Spleen (tissue), 3 donors: ENCODE data around the gene TRAPPC12.

Experiments
- POLR2A ChIP-seq, 3 donors: fragments of 450-650 bp; IDR thresholded peaks; one replicate each; pipeline ENCODE4 v1.5.1; 2017; ENCODE audit warnings: antibody characterized with exemption in 3 of 3, mild to moderate bottlenecking in 1 of 3
- POLR2AphosphoS5 ChIP-seq, 3 donors: sonication (generic); formaldehyde crosslinking; IDR thresholded peaks; one replicate each; pipeline ENCODE4 v1.5.1; 2017; ENCODE audit warnings: antibody characterized with exemption in 3 of 3

GRCh38 chr2:3492951-3493614 is 113.6 kb downstream of the TRAPPC12 start:
- TF ChIP-seq POLR2A (IDR thresholded peaks at IDR 0.05) (no peak), POLR2AphosphoS5 (IDR thresholded peaks at IDR 0.05) (no peak)
